GM21381 (cell line): ENCODE results near the gene RTN4R.
"Not testable (repeated sequence)": the region's sequence is repeated elsewhere in the genome, so short reads cannot be mapped to it uniquely, and the experiment has no call there.

ENCODE experiments used
- ATAC-seq: cut with Tn5 transposase; IDR thresholded peaks from one replicate; pipeline ENCODE4 v1.9.1; 2021; ENCODE audit warnings: mild to moderate bottlenecking, moderate library complexity; ENCODE audit not compliant: unreplicated experiment

The RTN4R gene

GRCh38 chr22:20268279-20269012, at the start of gene RTN4R:
TSS of gene RTN4R (minus strand) at chr22:20268318. CDS start at chr22:20268092, 226 bp downstream.
- ATAC-seq: no peak

DNA sequence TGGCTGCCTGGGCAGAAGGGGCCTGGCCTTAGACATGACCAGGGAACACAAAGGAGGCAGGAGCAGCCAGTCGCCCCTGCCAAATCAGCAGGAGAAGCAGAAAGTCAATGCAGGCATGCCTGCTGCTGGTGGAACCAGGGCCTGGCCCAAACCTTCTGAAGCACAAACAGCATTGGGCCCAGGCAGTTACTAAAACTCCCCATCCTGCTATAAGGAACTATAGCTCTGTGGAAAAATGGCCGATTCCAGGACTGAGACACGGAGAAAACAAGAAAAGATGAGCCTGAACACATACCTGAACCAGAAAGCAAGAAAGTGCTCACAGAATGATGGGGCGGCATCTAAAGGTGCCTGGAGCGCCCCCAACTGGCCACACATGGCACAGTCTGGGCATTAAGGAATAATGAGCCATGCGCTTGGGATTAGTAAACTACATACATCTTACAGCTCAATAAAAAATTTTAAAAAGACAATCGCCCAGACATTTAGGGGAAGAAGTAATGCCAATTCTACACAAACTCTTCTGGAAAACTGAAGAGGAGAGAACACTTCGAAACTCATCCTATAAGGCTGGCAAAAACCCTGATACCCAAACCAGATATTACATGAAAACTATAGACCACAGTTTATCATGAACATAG, 49.4 kb upstream of the RTN4R start:
- ATAC-seq: not testable (repeated sequence)

- no peak for ATAC-seq
These were observed 48.8 kb upstream of the RTN4R start for GRCh38 chr22:20316844-20317401.

DNA sequence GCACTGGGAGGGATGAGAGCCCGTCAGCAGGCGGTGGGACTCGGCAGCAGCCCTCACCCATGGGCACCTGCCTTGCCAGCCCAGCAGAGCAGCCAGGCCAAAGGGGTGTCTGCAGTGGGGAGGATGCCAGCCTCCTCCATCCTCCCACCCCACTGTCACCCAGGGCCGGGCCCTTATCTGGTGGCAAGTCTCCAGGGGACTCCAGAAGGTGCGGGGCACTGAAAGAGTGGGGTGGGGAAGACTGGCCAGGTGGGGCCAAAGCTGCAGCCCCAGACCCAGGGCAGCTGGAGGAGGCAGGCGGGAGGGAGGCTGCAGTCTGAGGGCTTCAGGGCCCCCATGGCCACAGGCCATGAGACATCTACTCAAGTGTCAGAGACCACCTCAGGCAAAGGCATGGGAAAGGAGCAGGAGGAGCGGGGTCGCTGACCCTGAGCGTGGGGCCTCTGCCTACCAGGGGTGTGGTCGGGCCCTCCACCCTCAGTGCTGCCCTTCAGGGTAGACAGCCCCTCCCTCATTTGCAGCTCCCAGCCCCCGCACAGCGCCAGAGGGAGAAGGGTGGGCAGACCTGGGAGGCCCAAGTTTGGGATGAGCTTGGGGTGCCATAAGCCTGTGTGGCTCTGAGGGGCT, 48.2 kb upstream of the RTN4R start:
- no peak for ATAC-seq

DNA sequence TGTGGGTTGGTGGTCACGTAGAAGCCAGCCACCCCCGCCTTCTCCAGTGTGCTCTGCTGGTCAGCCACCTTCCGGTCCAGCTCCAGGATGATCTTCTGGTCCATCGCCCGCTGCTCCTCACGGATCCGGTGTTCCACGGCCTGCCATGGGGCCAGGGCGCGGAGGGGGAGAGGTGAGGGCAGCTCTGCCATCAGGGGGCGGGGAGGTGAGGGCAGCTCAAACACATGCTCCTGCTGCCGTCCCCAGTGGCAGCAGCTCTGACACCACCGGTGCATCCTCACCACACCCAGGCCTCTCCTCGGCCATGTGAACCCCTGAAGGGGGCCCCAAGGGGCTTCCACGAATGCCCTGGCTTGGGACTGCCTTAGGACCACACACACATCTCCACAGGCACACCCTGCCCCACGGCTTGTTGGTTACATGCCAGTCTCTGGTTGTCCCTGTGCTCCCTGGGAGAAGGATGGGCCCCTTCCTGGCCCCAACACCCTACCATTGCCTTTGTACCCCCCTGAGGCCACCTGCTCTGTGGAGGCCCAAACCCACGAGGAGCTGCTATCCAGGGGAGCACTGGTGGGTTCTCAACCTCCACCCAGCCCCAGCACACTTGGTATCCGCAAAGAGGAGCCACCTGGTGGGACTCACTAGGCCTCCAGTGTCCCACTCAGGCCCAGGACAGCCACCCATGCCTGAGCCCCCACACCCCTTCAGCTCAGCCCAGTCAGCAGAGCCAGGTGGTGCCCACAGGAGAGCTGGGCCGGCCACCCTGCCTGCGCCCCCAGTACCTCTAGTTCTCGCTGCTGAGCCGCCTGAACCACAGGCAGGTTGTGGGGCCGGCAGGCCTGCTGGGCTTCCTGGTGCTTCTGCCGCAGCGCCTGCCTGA, 47.5 kb upstream of the RTN4R start:
- ATAC-seq: no peak

DNA sequence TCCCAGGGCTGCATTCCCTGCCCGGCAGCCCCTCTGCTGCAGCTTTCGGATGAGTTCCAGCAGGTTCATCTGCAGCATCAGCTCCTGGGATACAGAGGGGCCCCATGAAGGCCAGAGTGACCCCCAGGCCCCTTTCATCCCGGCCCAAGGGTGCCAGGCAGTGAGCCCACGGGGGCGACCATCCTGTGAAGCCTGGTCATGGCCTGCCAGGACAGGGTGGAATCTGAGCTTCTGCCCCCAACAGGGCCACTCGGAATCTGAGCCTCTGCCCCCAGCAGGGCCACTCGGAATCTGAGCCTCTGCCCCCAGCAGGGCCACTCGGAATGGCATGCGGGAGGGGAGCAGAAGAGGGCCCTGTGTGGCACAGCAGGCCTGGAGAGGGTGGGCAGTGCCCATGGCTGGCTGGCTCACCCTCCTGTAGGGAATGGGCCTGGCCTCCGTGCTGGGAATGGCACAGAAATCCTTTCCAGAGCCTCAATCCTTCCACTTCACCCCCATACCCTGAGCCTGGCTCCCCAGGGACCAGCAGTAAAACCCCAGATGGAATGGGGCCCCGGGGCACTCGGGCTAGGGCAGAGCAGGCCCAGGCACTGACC, 46.7 kb upstream of the RTN4R start:
- not testable (repeated sequence) for ATAC-seq

- ATAC-seq: not testable (repeated sequence)
These were observed 46.1 kb upstream of the RTN4R start for GRCh38 chr22:20314206-20314605.

- not testable (repeated sequence) for ATAC-seq
These were observed 45.4 kb upstream of the RTN4R start for GRCh38 chr22:20313306-20314077.

DNA sequence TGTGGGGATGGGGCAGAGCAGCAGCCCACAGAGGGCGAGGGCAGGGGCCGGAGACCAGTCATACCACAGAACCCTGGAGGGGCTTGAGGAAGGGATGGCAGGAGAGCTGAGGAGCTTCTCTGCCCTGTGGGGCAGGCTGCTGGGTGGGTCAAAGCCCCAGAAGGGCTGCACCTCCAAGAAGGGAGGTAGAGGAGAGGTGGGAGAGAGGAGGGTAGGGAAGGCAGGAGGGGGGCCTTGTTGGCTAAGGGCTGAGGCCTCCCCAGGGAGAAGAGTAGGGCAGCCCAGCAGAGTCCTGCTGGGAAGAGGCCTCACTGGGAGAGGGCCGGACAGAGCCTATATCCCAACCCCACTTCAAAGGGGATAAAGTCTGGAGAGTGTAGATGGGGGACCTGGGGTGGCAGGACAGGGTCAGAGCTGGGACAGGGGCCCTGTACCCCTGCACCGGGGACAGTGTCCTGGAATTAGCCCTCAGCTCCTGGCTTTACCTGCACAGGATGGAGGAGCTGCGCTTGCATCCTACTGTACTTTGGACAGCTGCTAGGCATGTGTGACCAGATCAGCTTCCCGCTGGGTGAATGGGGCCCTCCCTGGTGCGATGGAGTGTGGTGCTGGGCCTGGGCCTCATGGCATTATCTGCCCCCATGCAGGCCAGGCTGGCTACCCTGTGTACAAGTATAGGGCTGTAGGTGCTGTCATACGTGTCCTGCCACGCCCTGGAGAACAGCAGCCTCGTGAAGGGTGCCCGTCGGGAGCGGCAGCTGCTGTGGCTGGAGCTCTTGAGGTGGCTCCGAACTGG, 44.5 kb upstream of the RTN4R start:
- no peak for ATAC-seq

- ATAC-seq: not testable (repeated sequence)
These were observed 43.3 kb upstream of the RTN4R start for GRCh38 chr22:20311249-20312062.

DNA sequence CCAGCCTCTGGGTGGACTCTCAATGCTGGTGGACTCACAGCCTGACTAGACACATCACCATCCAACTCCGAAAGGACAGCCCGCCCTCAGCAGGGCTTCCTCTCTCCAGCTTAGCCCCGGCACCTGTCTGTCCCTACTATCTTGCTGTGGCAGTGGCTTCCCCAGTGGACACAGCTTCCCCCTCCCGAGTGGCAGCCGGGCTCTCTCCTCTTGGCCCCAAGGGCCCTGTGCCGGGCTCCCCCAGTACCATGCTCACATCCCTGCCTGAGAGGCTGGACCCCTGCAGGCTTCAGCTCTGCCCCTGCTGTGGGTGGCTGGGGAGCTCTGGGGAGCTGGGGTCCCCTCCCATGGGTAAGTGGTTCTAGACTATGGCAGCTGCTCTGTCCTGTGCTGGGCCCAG, 42.7 kb upstream of the RTN4R start:
- not testable (repeated sequence) for ATAC-seq

DNA sequence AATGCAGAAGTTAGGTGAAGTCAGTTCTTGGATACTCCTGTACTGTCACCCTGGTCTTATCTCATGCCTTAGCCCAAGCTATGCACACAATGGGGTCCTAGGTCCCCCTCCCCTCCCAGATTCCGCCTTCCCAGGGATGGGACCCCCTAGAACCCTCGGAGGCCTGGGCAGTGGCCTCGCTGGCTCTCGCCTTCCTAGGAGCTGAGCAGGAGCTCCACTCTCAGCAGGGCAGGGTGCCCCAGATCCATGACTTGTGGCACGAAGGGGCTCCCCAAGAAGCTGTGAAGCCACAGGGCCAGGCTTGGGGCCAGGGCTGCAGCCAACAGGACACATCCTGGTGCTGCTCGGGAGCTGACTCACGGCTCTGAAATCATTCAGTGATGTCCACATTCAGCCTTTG, 42.1 kb upstream of the RTN4R start:
- not testable (repeated sequence) for ATAC-seq

GRCh38 chr22:20308806-20309650, 40.9 kb upstream of the RTN4R start:
- ATAC-seq: not testable (repeated sequence)

GRCh38 chr22:20307448-20308447, 39.6 kb upstream of the RTN4R start:
- ATAC-seq: not testable (repeated sequence)

GRCh38 chr22:20306646-20307447, 38.7 kb upstream of the RTN4R start:
- not testable (repeated sequence) for ATAC-seq
